ENCODE results near the gene NUDCD3.

The NUDCD3 gene

DNA sequence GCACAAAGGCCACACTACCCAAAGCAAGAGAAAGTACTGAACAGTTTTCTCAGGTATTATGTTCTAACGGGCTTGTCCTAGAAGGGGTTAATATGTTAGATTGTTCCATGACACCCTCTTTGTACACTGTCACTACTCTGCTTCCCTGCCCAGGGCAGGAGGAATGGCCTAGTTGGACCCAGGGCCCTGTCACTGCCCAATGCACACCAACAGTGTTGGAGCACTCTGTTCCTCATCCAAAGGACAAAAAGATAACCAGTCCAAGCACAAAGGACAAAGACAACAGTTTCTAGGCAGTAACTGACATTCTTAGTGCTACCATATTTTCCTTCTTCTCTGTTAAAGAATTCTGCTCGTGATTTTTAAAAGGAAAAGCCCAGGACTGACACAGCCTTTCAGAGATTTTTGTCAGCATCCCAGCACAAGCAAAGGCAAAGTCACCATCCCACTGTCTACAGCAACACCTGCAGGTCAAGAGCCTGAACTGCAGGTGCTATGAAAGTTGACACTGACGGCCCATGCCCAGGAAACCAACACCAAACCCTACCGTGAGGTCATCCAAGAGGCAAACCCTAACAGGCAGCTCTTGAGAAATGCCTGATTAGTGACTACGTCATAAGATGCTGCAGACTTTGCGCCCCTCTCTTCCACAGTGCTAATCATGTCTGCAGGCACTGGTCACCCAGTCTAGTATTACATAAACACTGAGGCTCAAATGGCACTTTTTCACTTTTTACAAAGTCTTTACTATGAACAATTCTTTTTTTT is 13.2 kb downstream of the NUDCD3 start:
- DNase-seq: peak; percentile 31

DNA sequence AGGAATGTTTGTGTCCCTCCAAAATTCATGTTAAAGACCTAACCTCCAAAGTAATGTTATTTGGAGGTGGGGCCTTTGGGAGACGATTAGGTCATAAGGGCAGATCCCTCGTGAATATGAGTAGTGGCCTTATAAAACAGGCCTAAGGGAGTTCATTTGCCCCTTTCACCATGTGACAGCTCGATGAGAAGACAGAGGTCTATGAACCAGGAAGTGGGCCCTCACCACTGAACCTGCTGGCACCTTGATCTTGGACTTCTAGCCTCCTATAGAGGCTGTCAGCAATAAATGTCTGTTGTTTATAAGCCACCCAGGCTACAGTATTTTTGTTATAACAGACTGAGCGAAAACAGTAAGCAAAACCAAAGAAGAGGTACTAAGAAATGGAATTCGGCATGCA is 14.1 kb downstream of the NUDCD3 start:
- no peak for DNase-seq

DNA sequence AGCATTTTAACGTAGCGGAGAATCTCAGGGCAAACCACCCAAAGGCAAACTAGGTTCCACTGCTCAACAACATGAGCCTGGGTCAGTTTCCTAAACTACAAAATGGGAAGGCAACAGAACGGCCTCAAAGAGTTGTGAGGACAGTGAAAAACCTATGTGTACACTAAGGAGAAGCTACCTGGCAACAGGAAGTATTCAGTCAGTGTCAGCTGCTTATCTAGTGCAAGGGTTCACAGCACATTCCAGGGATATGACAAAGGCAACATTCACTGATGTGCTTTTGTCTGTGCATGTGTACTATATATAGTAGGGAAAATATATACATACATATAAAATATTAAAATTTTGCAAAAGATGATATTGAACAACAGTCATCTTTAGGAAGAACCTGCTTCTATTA is 17.2 kb downstream of the NUDCD3 start:
- no peak for DNase-seq

GRCh38 chr7:44472843-44473242 is 17.6 kb downstream of the NUDCD3 start:
- DNase-seq: no peak

DNA sequence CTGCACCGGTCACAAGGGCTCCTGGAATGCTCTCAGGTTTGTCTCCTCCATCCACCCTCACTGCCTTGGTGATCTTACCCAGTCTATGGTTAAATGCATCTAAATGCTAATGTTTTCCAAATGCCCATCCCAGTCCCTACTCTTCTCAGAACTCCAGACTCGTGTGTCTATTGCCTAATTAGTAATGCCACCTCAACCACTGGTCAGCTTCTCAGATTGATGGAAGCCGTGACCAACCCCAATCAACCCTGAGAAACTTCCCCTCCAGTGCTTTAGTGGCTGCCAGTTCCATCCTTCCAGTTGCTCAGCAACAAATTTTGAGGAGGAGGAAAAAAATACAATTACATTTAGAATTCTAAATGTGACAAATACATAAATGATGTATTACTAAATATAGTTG is 18.6 kb downstream of the NUDCD3 start:
- DNase-seq: no peak

DNA sequence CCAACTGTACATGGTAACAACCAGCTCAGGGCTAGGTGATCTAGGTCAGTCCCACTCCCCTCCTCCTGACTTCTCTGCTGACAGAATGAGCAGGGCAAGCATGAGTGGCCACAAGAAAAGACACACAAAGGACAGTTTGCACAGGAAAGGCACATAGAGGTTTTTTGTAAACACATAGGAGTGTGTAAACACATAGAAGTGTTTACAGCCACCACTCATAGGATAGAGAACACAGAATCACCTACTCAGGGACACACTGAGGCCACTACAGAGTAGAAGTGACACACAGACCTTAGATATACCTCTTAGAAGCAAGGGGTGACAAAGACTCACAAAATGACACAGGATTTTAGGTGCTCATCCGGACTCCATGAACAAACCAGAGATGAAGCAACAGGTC is 19.0 kb downstream of the NUDCD3 start:
- no peak for DNase-seq

DNA sequence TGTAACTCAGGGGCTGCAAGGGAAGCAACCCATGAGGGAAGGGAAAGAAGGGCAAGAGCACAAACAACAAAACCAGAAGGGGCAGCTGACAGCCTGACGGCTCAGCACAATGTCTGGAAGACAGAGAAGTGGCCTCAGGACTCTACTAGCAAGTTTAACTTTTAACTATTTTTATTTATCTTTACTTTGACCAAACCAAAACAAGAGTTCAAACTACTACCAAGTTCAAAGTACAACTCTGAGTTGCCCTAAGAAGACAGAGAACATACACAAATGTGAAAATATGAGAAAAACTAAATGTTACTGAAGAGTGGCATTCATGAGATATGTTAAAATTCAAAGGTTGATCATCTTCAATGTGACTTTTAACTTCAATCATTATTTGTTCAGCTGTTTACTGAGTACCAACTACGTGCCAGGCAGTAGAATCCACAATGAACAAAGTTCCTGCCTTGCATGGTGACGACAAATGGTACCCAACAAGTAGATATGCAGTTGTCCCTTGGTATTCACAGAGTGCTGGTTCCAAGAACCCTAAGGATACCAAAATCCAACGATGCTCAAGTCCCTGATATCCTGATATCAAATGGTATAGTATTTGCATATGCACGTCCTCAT is 19.7 kb downstream of the NUDCD3 start:
- no peak for DNase-seq

DNA sequence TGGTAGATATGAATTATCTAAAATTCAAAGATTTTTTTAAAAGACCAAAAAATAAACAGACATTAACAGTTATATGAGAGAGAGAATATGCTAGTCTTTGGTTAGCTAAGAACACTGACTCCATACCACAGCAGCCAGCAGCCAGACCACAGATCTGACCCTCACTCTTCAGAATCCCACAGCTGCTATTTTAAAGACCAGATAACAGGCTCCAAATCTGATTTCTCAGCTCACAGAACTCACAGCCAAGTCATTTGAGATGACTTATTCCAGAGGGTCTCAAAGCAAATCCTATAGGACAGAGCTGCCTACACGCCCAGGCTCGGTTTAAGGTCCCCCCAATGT is 20.4 kb downstream of the NUDCD3 start:
- DNase-seq: no peak

DNA sequence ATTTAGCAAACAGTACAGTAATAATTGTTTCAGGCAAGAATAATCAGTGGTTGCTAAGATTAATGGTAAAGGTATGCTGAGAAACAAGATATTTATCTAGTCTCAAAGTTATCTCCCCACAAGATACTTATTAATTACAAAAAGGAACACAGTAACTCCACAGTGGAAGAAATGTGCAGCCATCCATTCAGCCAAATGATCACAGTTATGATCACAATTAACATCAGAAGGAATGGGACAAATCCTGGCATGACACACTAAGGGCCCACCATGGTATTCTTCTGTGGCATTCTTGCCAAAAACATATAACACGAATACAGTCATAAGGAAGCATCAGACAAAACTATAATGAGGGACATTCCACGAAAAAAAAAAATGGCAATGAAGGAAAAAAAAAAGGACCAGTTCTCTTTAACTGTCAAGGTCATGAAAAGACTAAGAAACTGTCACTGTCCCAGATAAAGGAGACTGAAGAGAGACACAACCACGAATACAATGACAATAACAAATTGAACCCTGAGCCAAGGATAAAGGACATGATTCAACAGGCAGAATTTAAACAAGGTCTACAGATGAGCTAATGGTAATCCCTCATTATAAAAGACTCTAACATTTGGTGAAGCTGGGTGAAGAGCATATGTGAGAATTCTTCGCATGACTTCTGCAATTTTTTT is 20.9 kb downstream of the NUDCD3 start:
- no peak for DNase-seq

DNA sequence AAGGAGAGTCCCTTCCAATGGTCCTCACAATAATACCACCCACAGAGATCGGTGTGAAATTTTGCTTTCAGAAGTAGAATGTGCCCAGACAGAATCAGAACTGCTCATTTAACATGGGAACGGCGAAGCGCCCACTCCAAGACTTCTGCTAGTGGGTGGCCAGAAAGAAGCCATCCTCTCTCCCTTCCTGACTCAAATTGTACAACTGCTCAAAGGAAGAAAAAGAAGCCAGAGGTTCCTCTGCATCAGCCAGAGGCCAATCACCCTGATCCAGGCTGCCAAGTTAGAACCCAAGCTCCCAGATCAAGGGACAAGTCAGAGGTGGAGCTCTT is 23.3 kb downstream of the NUDCD3 start:
- no peak for DNase-seq

- DNase-seq: no peak
Observed at GRCh38 chr7:44466300-44467216, 23.9 kb downstream of the NUDCD3 start.

DNA sequence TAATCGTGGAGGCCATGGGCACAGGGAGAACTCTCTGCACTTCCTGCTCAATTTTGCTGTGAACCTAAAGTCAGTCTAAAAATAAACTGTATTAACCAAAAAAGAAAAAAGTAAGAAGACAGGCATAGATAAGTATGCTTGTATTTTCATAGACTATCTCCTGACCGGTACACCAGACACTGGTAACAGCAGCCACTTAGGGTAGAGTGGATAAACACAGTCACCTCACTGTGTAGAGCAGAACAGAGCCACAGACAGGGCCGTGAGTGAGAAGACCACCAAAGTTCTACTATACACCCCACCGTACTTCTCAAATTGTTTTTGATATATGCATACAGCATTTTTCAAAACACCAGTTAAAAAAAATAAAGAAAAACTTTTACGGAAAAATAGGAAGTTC is 25.0 kb downstream of the NUDCD3 start:
- DNase-seq: no peak

- no peak for DNase-seq
Observed at GRCh38 chr7:44463169-44463808, 27.2 kb downstream of the NUDCD3 start.

GRCh38 chr7:44461387-44461786 is 29.1 kb downstream of the NUDCD3 start:
- DNase-seq: no peak

DNA sequence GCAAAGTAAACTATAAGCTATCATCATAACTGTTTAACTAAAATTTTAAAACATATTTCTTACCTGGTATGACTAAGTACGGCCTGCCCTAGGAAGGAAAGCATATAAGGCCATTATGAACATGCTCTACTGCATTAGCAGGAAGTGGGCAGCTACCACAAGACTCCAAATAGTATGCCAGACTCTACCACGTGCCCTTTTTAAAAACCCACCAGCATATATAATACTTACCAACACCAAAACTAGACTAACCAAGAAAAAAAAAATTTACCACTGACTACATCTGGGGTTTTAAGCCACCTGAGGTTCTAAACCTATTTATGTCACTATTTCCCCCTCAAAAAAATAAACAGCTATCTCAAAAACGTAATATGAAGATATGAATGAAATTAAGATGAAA is 30.1 kb downstream of the NUDCD3 start:
- no peak for DNase-seq

- DNase-seq: no peak
Observed at GRCh38 chr7:44455155-44455554, 35.3 kb downstream of the NUDCD3 start.

- DNase-seq: no peak
Observed at GRCh38 chr7:44454348-44454747, 36.1 kb downstream of the NUDCD3 start.

DNA sequence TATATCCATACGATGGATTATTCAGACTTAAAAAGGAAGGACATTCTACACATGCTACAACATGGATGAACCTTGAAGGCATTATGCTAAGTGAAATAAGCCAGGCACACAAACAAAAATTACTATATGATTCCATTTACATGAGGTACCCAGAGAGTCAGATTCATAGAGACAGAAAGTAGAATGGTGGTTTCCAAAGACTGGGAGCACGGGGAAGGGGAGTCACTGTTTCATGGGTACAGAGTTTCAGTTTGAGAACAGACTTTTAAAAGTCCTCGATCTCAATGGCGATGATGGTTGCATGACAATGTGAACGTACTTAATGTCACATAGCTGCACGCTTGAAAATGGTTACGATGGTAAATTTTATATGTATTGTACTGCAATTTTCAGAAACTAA is 39.3 kb downstream of the NUDCD3 start:
- DNase-seq: no peak

GRCh38 chr7:44449584-44449928 is 40.9 kb downstream of the NUDCD3 start:
- DNase-seq: no peak

- no peak for DNase-seq
Observed at GRCh38 chr7:44448922-44449583, 41.4 kb downstream of the NUDCD3 start.

DNA sequence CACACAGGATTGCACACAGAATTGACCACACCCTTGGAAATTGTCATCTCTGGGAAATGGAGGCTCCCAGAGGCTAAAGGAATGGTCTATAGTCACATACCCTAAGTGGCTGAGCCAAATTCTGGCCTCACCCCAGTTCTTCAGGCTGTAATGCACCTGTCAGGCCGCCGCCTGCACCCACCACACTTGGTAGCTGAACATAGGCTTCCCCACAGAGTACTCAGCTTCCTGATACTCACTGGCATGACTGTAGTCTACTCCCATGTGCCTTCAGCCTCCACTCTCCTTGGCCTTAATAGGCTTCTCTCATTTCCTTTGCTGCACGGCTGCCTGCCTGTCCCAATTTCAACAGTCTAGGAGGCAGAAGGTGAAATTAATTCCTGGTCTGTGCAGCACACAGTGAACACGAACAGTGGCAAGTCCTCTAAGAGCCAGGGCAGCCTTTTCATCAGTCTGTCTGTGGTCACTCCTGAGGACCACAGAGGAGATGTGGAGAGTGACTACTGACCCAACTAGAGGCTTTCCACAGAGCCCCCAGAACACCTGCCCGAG is 42.5 kb downstream of the NUDCD3 start:
- no peak for DNase-seq

DNA sequence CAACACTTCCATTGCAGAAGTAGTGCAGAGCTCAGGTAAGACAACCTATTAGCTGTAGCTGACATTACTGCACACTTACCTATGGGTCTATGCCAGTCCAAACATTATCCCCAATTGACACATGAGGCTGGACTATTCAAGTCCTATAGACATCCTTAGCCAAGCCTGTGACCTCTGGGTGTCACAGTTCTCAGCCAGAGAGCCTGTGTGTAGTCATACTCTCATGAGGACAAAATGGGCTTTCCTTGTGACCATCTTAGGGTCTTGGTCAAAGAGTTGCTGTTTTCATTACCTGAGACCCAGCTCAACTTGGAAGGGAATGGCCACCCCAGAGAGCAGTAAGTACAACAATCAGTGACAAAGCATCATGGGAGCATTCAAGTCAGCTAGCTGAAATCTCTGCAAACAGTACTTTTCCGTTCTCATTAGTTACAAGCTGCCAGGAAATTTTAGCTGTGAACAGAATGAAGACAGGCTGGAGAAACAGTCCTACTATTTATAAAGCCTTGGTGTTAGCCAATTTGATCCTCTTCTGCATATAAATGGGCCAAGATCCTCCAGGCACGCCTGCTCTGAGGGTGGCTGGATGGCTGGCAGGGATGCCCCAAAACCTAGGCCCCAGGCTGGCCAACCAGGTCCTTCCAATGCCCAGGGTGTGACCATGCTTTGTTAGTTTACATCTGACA is 44.3 kb downstream of the NUDCD3 start:
- no peak for DNase-seq
